Measurements from ENCODE around the gene SLC7A10. TPM values are rescaled to one million over a fixed set of nuclear protein-coding genes. Genes with fewer than 3 reads are reported as not detected.

Gene SLC7A10
- total and polyA plus RNA-seq, 7 donors, result 0.27 to 1.4 (median 1.1) TPM; not detected in 4

- Histone ChIP-seq H3K27ac (no peak overlapping the region), H3K36me3 (peaks cover 4 to 50% (median 8%) of the 10 kb centered on the region in 4 donors), H3K9me3 (no peaks in the 10 kb centered on the region), H3K4me1 (peaks cover 0 to 16% (median 11%) of the 10 kb centered on the region in 4 donors), H3K4me3 (no peak overlapping the region), H3K27me3 (no peaks in the 10 kb centered on the region)
- whole genome bisulfite sequencing, 2 donors, result 79 to 80% methylated on average over 8 of the region's 8 CpGs
- intact Hi-C loops (cut with DNase I), result no loop called here
- no peak for DNase-seq
- TF ChIP-seq POLR2A (IDR thresholded peaks at IDR 0.05) (no peak), POLR2AphosphoS5 (IDR thresholded peaks at IDR 0.05) (no peak)
These were observed 26.0 kb downstream of the SLC7A10 start for GRCh38 chr19:33199441-33200265.

- Histone ChIP-seq H3K9me3 (no peaks in the 10 kb centered on the region), H3K4me1 (peaks cover 0 to 20% (median 13%) of the 10 kb centered on the region in 4 donors), H3K27me3 (no peaks in the 10 kb centered on the region), H3K36me3 (peaks cover 2 to 37% (median 6%) of the 10 kb centered on the region in 4 donors), H3K4me3 (no peak overlapping the region), H3K27ac (no peak overlapping the region)
- intact Hi-C loops (cut with DNase I), result no loop called here
- TF ChIP-seq EP300 (IDR thresholded peaks at IDR 0.05) (no peak), POLR2AphosphoS5 (IDR thresholded peaks at IDR 0.05) (no peak), POLR2A (IDR thresholded peaks at IDR 0.05) (no peak)
- no peak for DNase-seq
- WGBS, 2 donors, result 93 to 94% methylated on average over 7 of the region's 7 CpGs
These were observed 27.5 kb downstream of the SLC7A10 start for GRCh38 chr19:33198169-33198568.

- no peaks in the 10 kb centered on the region for H3K9me3 ChIP-seq
- no peak for TF ChIP-seq POLR2A (IDR thresholded peaks at IDR 0.05)
- TF ChIP-seq POLR2AphosphoS5 (IDR thresholded peaks at IDR 0.05), result no peak
- no peak for TF ChIP-seq CTCF (IDR thresholded peaks at IDR 0.05)
- no peak for TF ChIP-seq EP300 (IDR thresholded peaks at IDR 0.05)
- H3K36me3 ChIP-seq, result peaks cover 0 to 31% (median 1%) of the 10 kb centered on the region in 4 donors
- H3K27ac ChIP-seq, result no peak overlapping the region
- H3K4me1 ChIP-seq, result peaks cover 0 to 20% (median 13%) of the 10 kb centered on the region in 4 donors
- intact Hi-C loops (cut with DNase I), result no loop called here
- WGBS, 2 donors, result 84 to 85% methylated on average over 11 of the region's 11 CpGs
- DNase-seq, result no peak
- H3K4me3 ChIP-seq, result no peak overlapping the region
- H3K27me3 ChIP-seq, result no peaks in the 10 kb centered on the region
These were observed 28.1 kb downstream of the SLC7A10 start for GRCh38 chr19:33197591-33198000.

GRCh38 chr19:33196446-33197193 is 29.0 kb downstream of the SLC7A10 start:
- intact Hi-C loops (cut with DNase I), result no loop called here
- Histone ChIP-seq H3K27ac (no peak overlapping the region), H3K36me3 (peaks cover 0 to 24% (median 0%) of the 10 kb centered on the region in 4 donors), H3K27me3 (no peaks in the 10 kb centered on the region), H3K4me3 (no peak overlapping the region), H3K4me1 (peaks cover 0 to 20% (median 13%) of the 10 kb centered on the region in 4 donors), H3K9me3 (no peaks in the 10 kb centered on the region)
- TF ChIP-seq EP300 (IDR thresholded peaks at IDR 0.05), result no peak
- no peak for TF ChIP-seq POLR2AphosphoS5 (IDR thresholded peaks at IDR 0.05)
- TF ChIP-seq CTCF (IDR thresholded peaks at IDR 0.05), result no peak
- no peak for TF ChIP-seq POLR2A (IDR thresholded peaks at IDR 0.05)
- 95 to 96% methylated on average over 10 of the region's 10 CpGs for WGBS, 2 donors
- no peak for DNase-seq

- H3K4me3 ChIP-seq, result peak overlapping the region; percentile 49 to 86 (median 78)
- 75 to 82% methylated on average over 17 of the region's 17 CpGs for WGBS, 2 donors
- TF ChIP-seq CTCF (IDR thresholded peaks at IDR 0.05), result no peak
- no peak for TF ChIP-seq POLR2A (IDR thresholded peaks at IDR 0.05)
- no peak for TF ChIP-seq EP300 (IDR thresholded peaks at IDR 0.05)
- no peak for TF ChIP-seq POLR2AphosphoS5 (IDR thresholded peaks at IDR 0.05)
- peak overlapping the region; percentile 69 to 76 (median 75) for H3K27ac ChIP-seq
- H3K27me3 ChIP-seq, result no peaks in the 10 kb centered on the region
- H3K9me3 ChIP-seq, result no peaks in the 10 kb centered on the region
- intact Hi-C loops (cut with DNase I), result loop anchor here (2.0 kb wide), 1 partner anchor 107 kb away; the partner anchor contains the start of gene CEBPA
- peaks cover 0 to 20% (median 13%) of the 10 kb centered on the region in 4 donors for H3K4me1 ChIP-seq
- peaks cover 0 to 24% (median 0%) of the 10 kb centered on the region in 4 donors for H3K36me3 ChIP-seq
- no peak for DNase-seq
These were observed 29.9 kb downstream of the SLC7A10 start for GRCh38 chr19:33195645-33196347.
